Non-pigmented ciliary epithelial cell (primary cell): ENCODE results near the gene SOX14.

Source experiments
- DNase-seq: peaks from one replicate; pipeline ENCODE4 v3.0.0-alpha.2; 2010; ENCODE audit warnings: low read depth

The SOX14 gene

DNA sequence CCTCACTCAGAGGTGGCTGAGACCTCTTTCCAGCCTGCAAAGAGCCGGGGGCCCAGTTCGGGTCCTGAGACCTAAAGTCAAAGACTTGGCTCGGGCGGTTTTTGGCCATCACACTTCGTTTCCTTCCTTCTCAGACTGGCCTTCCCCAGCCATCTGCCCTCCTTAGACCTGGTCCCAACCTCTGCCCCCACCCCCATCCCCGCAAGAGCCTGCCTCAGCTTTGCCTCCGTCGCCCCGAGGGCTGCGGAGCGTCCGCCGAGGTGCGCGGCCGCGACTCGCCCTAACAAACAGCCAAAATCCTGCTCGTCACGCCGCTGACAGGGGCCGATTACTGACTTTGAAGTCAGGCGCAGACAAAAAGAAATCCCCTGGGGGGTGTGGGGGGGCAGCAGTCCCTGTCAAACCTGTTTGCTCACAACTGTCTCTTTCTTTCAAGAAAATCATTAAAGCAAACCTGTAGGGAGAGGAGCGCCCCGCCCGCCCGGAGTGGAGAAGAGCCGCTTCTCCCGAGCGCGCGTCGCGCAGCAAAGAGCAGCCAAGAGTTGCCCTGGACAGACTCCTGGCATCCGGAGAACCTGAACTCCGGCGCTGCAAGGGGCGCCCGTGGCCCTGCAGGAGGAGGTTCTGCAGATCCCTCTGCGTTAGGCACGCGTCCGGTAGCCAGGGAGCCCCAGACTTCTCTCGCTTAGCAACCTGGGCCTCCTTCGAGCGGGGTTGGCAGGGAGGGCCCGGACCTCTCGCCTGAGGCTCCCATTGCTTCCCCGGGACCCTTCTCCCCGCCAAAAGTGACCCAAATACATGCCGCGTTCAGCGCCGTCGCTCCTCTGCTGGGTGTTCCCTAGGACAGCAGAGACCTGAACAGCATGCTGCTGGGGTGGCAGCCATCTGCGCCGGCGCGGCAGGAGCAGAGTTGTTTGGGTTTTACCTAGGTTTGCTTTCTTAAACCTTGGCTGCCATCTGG lies 4.5 kb downstream of the SOX14 start:
- DNase-seq: no peak

DNA sequence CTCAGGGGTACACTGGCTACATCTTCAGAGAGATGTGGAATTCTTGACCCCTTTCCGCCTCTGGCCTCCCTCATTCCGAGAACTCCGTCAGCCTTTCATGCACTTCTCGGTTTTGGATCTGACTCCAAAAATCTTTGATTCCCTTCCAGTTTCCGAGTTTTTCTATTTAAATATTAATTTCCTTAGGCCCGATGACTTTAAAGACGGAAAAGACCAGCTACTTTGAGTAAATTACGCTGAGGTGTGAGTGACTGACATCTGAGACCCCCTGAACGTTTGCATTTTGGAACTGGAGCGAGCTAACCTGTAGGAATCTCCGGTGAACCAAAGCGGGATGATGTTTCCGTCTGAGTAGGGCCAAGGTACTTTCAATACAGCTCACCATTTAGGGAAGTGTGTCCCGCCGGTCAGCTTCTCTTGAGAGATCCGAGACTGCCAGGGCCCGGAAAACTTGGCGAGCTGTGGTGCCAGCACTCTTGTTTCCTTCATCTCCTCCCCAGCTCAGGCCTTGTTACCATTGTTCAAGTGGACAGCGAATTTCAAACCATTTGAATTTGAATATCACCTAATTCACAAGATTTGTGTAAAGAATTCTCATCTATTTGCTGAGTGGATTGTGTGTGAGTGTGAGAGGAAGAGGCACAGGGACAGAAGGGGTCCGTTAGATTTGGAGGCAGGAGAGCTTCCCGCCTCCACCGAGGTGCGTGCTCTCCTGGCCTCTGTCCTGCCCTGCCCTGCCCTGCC lies 5.4 kb downstream of the SOX14 start:
- DNase-seq: no peak

DNA sequence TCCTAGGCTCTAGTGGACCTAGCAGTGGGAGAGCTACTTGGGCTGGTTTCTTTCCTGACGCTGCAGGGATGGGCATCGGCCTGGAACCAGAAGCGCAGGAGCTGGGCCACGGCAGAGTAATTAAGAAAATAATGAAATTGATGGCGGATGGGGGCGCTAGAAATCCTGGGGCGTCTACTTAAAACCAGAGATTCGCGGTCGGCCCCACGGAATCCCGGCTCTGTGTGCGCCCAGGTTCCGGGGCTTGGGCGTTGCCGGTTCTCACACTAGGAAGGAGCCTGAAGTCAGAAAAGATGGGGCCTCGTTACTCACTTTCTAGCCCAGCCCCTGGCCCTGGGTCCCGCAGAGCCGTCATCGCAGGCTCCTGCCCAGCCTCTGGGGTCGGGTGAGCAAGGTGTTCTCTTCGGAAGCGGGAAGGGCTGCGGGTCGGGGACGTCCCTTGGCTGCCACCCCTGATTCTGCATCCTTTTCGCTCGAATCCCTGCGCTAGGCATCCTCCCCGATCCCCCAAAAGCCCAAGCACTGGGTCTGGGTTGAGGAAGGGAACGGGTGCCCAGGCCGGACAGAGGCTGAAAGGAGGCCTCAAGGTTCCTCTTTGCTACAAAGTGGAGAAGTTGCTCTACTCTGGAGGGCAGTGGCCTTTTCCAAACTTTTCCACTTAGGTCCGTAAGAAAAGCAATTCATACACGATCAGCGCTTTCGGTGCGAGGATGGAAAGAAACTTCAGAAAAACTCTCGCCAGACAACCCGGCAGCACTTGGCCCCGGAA lies 6.1 kb downstream of the SOX14 start:
- no peak for DNase-seq

DNA sequence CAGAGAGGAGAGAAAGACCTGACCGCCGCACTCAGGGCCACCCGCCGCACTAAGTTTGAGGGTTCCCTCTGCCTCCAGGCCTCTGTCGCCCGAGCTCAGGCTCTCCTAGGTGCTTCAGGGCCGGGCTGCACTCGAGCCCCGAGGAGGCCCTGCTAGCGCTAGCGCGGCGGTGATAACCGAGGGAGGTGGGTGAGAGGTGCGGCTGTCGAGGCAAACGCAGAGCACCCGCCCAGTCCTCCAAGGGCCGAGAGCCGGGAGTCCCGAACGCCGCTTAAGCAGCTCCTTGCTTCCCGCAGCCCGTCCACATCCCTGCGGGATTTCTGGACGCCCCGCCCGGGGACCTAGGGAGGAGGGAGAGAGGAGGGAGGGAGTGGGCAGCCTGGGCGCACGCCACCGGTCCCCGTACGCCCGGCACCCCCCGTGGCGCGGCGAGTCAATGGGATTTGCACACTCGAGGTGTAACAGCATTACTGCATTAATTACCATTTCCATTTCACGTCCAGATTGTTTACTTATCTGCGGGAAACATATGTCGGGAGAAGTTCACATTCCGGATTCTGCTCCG lies 6.8 kb downstream of the SOX14 start:
- DNase-seq: no peak

DNA sequence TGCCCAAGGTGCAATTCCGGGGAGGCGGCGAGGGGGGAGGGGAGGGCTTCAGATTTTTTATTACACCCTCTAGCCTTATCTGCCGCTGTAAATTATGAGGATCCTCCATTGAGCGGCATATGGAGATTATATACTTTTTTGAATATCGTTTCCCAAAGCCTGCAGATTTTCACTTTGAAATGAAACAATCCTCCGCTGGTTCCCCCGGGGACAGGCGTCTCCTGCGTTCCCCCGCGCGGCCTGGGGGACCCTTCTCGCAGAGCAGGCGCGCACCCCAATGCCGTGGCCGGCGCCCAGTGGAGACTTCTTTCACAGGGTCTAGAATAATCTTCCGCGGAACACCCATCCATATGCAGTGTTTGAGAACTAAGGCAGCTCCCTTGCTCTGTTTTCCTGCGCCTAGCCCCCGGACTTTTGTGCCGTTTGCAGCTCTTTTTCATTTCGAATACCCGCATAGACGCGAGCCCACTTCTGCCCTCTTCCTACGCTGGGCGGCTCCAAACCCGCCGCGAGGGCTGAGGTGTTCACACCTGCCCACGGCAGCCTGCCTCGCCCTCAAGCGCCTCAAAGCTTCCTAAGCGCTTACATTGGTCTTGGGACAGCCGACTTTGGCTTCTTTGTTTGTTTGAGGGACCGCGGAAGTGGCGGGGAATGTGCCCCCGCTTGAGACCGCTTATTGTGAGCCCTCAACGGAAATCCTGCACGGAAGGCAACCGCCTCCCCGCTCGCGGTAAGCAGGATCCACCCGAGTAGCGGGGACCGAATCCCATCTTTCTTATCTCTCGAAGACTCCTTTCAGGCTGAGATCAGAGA lies 7.5 kb downstream of the SOX14 start:
- DNase-seq: no peak

DNA sequence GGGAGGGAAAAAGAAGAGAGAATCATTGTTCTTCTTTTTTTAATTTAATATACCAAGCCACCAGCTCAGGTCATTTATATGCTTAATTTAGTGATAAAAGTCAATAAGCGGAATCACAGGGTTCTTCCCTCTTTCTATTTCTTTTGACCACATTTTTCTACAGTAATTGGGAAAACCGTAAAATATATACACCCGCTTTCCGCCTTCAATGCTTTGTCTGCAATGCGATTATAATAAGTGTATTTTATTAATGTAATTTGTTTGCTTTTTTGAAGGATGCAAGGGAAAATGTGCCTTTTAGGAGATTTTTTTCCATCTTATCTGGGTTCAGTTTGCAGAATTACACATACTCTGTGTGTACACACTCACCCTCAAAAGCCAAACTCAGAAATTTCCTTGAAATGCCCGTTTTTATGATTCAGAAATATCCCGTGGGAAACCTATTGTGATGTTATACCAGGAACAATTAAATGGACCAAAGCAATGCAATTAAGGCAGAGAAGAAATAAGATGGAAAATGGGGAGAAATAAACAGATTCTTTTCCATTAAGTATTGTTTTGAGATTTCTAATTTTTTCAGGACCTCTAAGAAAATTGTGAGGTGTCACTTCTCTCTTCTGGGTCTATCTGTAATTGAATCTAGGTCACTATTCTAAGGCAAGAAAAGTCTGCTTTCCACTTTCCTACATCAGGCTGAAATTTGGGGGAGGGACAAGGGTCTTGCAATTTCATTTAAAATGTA lies 8.3 kb downstream of the SOX14 start:
- DNase-seq: no peak

DNA sequence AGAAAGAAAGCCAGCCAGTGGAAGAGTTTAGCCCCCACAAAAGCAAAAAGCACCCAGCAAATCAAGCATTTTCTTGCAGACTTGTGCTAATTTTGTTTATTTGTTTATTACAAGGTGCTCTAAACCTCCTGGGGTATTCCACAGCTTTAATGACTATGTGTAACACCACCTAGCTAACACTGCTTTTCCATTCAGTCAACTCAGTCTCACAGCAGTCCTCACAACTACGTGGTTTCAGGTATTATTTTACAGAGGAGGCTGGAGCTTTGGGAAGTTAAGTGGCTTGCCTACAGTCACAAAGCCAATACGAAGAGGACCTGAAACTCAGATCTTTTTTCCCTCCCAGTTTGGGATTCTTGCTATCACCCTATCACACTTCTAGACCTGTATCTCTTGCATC lies 14.8 kb downstream of the SOX14 start:
- no peak for DNase-seq

DNA sequence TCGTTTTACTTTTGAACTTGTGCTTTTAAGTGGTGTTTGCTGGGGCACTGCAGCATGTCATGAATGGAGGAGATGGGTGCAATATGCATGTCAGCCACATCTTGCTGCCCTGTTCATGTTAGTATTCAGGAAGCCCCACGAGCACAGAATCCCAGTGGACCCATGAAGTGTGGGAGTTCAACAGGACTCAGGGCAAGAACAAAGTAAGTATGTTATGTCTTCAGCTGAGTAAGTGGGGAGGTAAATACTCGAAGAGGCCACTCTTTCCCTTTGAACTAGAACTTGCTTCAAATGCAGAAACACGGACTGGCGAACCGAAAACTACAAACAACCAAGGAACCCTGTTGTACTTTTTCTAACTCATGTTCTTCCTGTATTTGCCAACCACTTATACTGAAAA lies 23.4 kb downstream of the SOX14 start:
- no peak for DNase-seq

DNA sequence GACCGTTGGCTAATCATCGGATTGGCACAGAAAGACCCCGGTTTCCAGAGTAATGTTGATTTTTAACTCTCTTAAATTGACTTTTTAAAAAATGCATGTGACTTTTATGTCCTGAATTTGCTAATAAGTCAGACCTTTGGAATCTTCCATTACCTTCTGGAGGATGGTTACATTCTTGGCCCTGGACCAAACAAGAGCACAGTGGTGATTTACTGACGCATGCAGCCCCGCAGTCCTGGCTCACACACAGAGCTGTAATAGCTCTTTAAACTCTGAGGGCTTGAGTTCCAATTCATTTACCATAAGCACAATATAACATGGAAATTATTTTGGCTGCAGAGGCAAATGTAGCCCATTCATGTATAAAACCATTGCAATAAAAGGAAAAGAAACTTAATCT lies 25.1 kb downstream of the SOX14 start:
- no peak for DNase-seq

DNA sequence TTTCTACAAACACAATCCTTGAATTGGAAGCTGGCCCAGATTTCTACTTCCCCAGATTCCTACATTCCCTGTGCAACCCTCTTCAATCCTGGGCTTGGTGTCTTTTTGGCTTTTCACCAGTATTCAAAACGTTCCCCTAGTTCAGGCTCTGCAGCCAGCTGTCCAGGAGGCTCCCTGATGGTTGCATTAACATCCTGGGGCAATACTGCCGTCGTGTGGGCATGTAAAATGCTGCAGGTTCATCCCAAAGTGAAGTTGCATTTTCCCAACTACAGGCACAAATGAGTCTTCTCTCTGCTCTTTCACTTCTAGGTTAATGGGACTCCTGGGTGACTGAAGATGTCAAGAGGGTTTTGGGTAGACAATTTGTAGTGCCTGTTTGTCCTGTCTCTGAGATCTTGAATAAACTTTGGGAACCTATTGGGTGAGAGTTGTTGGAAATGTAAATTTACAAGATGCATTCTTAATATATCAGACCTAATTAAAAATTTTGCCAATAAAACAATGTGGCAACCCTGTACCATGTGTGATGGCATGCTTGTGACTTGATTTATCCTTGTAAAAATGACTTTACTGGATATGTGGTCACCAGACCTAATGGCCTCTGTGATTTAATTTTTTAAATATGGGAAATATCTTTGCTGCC lies 28.6 kb downstream of the SOX14 start:
- no peak for DNase-seq

DNA sequence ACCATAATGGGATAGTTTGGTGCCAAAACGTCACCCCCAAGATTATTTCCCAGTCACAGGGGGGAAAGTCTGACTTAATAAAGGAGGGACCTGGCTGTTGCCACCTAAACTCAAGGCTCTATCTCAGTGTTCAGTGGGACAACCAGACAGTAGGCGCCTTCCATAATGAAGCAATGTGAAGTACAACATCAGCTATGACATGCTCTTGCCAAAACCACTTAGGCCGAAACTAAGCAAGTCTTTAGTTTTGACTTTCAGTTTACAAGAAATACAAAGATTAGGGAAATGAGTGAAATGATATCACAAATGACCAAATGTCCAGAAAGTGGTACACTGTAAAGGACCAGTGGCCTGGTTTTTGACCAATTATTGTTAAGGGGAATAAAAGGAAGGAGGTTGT lies 32.9 kb downstream of the SOX14 start:
- DNase-seq: no peak

DNA sequence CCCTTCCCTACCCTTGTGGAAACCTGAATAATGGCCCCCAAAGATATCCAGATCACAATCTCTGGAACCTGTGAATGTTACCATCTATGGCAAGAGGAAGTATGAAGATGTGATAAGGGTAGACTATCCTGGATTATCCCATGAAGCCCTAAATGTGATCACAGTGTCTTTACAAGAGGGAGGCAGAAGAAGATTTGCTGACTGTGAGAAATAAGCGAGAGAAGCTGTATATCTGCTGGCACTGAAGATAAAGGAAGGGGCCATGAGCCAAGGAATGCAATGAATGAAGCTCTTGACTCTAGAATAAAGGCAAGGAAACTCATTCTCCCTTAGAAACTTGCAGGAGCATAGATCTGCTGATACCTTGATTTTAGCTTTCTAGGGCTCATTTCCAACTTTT lies 39.1 kb downstream of the SOX14 start:
- DNase-seq: no peak

DNA sequence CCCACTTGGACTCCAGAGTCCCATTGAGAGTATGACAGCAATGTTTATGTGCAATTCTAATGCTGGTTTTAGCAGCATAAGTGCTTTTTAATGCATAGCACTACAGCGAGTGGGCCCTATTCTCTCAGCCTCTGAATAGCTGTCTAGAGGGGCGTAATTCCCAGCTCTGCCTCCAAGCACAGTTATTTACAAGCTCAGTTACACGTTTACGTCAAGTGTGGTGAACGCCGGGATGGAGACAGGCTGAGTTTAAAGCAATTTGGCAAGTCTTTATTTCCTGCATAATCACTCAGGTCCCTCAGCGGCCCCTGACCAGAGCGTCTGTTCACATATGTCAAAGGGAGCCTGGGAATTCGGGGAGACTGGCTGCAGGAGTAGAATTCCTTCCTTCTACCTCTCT lies 43.9 kb downstream of the SOX14 start:
- no peak for DNase-seq

DNA sequence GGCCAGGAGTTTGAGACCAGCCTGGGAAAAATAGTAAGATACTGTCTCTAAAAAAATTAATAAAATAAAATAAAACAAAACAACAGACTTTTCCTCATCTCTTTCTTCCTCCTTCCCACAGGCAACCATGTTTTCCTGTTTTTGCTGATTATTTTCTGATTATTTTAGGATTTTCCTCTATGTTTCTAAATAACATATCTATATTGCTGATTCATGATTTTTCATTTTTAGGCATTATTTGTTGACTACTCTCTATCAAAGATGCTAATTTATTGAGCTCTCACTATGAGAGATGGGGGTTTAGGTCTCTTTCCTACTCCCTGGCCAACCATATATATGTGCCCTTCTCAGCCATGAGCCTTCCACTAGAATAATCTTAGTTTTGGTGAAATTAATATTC lies 45.4 kb downstream of the SOX14 start:
- DNase-seq: no peak

DNA sequence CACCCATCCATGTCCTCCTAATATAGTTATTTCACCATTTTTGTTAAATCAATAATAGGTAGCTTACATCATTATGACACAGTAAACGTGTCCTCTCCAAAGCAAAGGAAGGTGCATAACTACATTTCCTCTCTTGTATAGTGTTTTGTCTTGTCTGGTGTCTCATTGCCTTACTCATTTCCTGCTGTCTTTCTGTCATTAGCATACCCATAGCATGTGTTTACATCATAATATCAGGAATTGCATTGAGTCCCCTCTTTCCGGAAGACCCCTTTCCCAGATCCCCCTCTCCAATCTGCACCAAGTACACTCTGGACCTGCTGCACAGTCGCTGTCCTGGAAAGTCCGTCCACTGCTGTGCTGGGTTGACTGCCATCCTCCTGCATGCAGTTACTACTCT lies 47.9 kb downstream of the SOX14 start:
- no peak for DNase-seq

DNA sequence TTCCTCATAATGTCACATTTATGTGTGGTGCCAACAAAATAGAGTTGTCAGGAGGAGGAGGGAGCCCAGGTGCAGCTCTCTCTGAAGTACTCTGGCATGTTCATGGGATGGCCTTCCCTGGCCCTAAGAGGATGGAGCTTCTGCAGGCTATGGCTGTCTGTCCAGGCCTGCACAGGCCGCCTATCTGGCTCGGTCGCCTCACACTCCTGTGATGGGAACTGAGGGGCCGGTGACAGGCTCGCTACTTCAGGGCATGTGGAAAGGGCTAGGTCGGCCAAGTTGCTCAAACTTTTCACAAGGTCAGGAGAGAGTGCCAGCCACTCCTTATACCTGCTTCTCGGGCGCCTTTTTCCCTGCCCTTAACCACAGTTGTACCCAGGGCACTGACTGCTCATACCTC lies 51.1 kb downstream of the SOX14 start:
- DNase-seq: no peak
